Midbrain (tissue), 1 donor: ENCODE results near the gene GBGT1.
"Not testable (repeated sequence)": the region's sequence is repeated elsewhere in the genome, so short reads cannot be mapped to it uniquely, and the experiment has no call there.

Source experiments
- DNase-seq: peaks from one replicate; lab custom pipeline; 2025; lab: John Stamatoyannopoulos, UW

Gene GBGT1

GRCh38 chr9:133195029-133195428, 31.3 kb upstream of the GBGT1 start:
- no peak for DNase-seq

GRCh38 chr9:133194597-133194996, 30.9 kb upstream of the GBGT1 start:
- no peak for DNase-seq

GRCh38 chr9:133191989-133192388, 28.3 kb upstream of the GBGT1 start:
- no peak for DNase-seq

GRCh38 chr9:133189826-133190225, 26.1 kb upstream of the GBGT1 start:
- DNase-seq: no peak

GRCh38 chr9:133188843-133189180, 25.1 kb upstream of the GBGT1 start:
- no peak for DNase-seq

GRCh38 chr9:133188006-133188842, 24.5 kb upstream of the GBGT1 start:
- peak; percentile 19 for DNase-seq

GRCh38 chr9:133187561-133188005, 23.9 kb upstream of the GBGT1 start:
- no peak for DNase-seq

GRCh38 chr9:133186736-133187135, 23.0 kb upstream of the GBGT1 start:
- no peak for DNase-seq

- DNase-seq: peak; percentile 63
Measured at GRCh38 chr9:133184971-133185370, 21.3 kb upstream of the GBGT1 start.

- DNase-seq: no peak
Measured at GRCh38 chr9:133182151-133182550, 18.4 kb upstream of the GBGT1 start.

GRCh38 chr9:133181561-133181960, 17.8 kb upstream of the GBGT1 start:
- no peak for DNase-seq

- no peak for DNase-seq
Measured at GRCh38 chr9:133180953-133181352, 17.2 kb upstream of the GBGT1 start.

GRCh38 chr9:133173056-133173455, 9.3 kb upstream of the GBGT1 start:
- DNase-seq: no peak

- DNase-seq: no peak
Measured at GRCh38 chr9:133171161-133171961, 7.6 kb upstream of the GBGT1 start.

GRCh38 chr9:133170716-133171115, 7.0 kb upstream of the GBGT1 start:
- DNase-seq: no peak

- DNase-seq: not testable (repeated sequence)
Measured at GRCh38 chr9:133169687-133170086, 6.0 kb upstream of the GBGT1 start.

- DNase-seq: no peak
Measured at GRCh38 chr9:133169102-133169501, 5.4 kb upstream of the GBGT1 start.

GRCh38 chr9:133168432-133168831, 4.7 kb upstream of the GBGT1 start:
- DNase-seq: no peak

GRCh38 chr9:133167769-133168168, 4.1 kb upstream of the GBGT1 start:
- DNase-seq: no peak

GRCh38 chr9:133167096-133167730, 3.5 kb upstream of the GBGT1 start:
- DNase-seq: no peak

- DNase-seq: no peak
Measured at GRCh38 chr9:133166392-133166791, 2.7 kb upstream of the GBGT1 start.

GRCh38 chr9:133165452-133165730, 1.7 kb upstream of the GBGT1 start:
- DNase-seq: no peak

GRCh38 chr9:133164191-133164590, 477 bp upstream of the GBGT1 start:
- DNase-seq: no peak
